Stomach (tissue), 4 donors: ENCODE data around the gene PPP2R2C.

Source experiments
- CTCF ChIP-seq, 7 experiments: fragments of 450-650 bp in 4 of 7; fragments of 200-600 bp in 3 of 7; sonication (generic) in 3 of 7; IDR thresholded peaks; one replicate each; pipeline ENCODE4 v1.5.1; 2016 to 2019; ENCODE audit warnings: antibody characterized with exemption in 7 of 7, control low read depth in 2 of 7, mild to moderate bottlenecking in 1 of 7
- EP300 ChIP-seq: sonication (generic); formaldehyde crosslinking; IDR thresholded peaks from one replicate; pipeline ENCODE4 v1.6.1; 2017; ENCODE audit warnings: antibody characterized with exemption
- POLR2AphosphoS5 ChIP-seq, 3 donors: sonication (generic); formaldehyde crosslinking; IDR thresholded peaks; one replicate each; pipeline ENCODE4 v1.6.1; 2016; ENCODE audit warnings: antibody characterized with exemption in 3 of 3

GRCh38 chr4:6439120-6439762, 33.2 kb downstream of the PPP2R2C start:
- TF ChIP-seq POLR2AphosphoS5 (IDR thresholded peaks at IDR 0.05) = no peak
- no peak for TF ChIP-seq CTCF (IDR thresholded peaks at IDR 0.05)
- no peak for TF ChIP-seq EP300
